Upper lobe of left lung (tissue), 4 donors: Measurements from ENCODE around the gene PEF1.

Experiments used
- EP300 ChIP-seq, 4 donors: sonication (generic); formaldehyde crosslinking; IDR thresholded peaks; one replicate each; pipeline ENCODE4 v1.5.1; 2017; ENCODE audit warnings: antibody characterized with exemption in 4 of 4, control low read depth in 2 of 4
- POLR2A ChIP-seq, 4 donors: fragments of 450-650 bp; IDR thresholded peaks; one replicate each; pipeline ENCODE4 v1.5.1; 2016 to 2017; ENCODE audit warnings: antibody characterized with exemption in 4 of 4, mild to moderate bottlenecking in 2 of 4
- POLR2AphosphoS5 ChIP-seq, 2 donors: sonication (generic); formaldehyde crosslinking; IDR thresholded peaks; one replicate each; pipeline ENCODE4 v1.5.1; 2017; ENCODE audit warnings: antibody characterized with exemption in 2 of 2
- TF ChIP-seq, protein P1 (sequence below), 6 experiments: fragments of 450-650 bp in 4 of 6; fragments of 200-600 bp in 2 of 6; sonication (generic) in 2 of 6; IDR thresholded peaks; one replicate each; pipeline ENCODE4 v1.5.1; 2016 to 2019; ENCODE audit warnings: antibody characterized with exemption in 6 of 6

DNA sequence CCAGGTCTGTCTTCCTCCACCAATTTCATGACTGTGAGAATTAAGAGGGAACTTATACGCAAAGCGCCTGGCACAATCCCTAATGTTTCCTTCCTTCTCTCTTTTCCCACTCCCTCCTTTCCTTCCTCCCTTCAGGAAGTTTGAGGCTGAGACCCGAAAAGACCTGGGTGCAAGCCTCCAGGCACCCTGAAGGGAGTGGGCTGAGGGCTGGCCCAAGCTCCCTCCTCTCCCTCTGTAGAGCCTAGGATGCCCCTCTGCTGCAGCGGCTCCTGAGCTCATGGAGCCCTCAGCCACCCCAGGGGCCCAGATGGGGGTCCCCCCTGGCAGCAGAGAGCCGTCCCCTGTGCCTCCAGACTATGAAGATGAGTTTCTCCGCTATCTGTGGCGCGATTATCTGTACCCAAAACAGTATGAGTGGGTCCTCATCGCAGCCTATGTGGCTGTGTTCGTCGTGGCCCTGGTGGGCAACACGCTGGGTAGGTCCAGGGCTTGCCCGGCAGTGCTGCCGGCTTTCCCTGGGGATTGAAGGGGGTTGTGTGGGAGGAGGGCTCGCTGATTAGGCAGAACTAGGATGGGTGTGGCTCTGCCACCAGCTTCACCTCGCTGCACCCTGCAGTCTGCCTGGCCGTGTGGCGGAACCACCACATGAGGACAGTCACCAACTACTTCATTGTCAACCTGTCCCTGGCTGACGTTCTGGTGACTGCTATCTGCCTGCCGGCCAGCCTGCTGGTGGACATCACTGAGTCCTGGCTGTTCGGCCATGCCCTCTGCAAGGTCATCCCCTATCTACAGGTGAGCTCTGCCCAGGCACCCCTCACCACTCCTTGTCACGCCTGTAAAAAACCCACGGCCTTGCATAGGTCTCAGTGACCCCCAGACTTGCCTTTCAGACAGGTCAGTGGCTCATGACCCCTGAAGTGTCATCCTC lies 25.5 kb downstream of the PEF1 start:
- TF ChIP-seq, protein P1, sequence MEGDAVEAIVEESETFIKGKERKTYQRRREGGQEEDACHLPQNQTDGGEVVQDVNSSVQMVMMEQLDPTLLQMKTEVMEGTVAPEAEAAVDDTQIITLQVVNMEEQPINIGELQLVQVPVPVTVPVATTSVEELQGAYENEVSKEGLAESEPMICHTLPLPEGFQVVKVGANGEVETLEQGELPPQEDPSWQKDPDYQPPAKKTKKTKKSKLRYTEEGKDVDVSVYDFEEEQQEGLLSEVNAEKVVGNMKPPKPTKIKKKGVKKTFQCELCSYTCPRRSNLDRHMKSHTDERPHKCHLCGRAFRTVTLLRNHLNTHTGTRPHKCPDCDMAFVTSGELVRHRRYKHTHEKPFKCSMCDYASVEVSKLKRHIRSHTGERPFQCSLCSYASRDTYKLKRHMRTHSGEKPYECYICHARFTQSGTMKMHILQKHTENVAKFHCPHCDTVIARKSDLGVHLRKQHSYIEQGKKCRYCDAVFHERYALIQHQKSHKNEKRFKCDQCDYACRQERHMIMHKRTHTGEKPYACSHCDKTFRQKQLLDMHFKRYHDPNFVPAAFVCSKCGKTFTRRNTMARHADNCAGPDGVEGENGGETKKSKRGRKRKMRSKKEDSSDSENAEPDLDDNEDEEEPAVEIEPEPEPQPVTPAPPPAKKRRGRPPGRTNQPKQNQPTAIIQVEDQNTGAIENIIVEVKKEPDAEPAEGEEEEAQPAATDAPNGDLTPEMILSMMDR (IDR thresholded peaks at IDR 0.05) = no peak
- TF ChIP-seq POLR2AphosphoS5 (IDR thresholded peaks at IDR 0.05) (no peak), POLR2A (IDR thresholded peaks at IDR 0.05) (no peak), EP300 (IDR thresholded peaks at IDR 0.05) (no peak)
